Breast epithelium (tissue), 3 donors: ENCODE data around the gene AHDC1.

Source experiments
- POLR2AphosphoS5 ChIP-seq, 3 donors: sonication (generic); formaldehyde crosslinking; IDR thresholded peaks; one replicate each; pipeline ENCODE4 v1.6.1; 2017; ENCODE audit warnings: antibody characterized with exemption in 3 of 3
- TF ChIP-seq, protein P1 (sequence below), 3 donors: fragments of 450-650 bp; IDR thresholded peaks; one replicate each; pipeline ENCODE4 v1.5.1; 2016 to 2017; ENCODE audit warnings: antibody characterized with exemption in 3 of 3, mild to moderate bottlenecking in 3 of 3, moderate library complexity in 3 of 3

DNA sequence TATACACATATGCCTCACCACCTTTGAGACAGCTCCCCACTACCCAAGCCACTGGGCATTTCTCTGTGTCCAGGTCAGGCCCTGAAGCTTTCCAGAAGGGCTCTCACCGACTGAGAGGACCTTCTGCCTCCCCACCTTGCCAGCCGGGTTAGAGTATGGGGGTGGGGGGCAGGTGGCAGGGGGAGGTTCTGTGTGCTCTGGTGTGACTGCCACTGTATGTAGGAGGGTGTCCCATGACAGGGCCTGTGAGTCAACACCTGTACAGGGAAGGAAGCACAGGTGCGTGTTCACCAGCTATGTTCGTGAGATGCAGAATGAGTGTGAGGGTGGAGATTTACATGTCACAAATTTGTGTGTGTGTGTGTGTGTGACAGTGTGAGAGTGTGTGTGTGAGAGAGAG is 7.0 kb downstream of the AHDC1 start:
- TF ChIP-seq, protein P1, sequence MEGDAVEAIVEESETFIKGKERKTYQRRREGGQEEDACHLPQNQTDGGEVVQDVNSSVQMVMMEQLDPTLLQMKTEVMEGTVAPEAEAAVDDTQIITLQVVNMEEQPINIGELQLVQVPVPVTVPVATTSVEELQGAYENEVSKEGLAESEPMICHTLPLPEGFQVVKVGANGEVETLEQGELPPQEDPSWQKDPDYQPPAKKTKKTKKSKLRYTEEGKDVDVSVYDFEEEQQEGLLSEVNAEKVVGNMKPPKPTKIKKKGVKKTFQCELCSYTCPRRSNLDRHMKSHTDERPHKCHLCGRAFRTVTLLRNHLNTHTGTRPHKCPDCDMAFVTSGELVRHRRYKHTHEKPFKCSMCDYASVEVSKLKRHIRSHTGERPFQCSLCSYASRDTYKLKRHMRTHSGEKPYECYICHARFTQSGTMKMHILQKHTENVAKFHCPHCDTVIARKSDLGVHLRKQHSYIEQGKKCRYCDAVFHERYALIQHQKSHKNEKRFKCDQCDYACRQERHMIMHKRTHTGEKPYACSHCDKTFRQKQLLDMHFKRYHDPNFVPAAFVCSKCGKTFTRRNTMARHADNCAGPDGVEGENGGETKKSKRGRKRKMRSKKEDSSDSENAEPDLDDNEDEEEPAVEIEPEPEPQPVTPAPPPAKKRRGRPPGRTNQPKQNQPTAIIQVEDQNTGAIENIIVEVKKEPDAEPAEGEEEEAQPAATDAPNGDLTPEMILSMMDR (IDR thresholded peaks at IDR 0.05): no peak
- no peak for TF ChIP-seq POLR2AphosphoS5 (IDR thresholded peaks at IDR 0.05)
